HG02798 (cell line): ENCODE data around the gene ZNF664.

Source experiments
- ATAC-seq: cut with Tn5 transposase; IDR thresholded peaks from one replicate; pipeline ENCODE4 v1.9.1; 2021; ENCODE audit warnings: mild to moderate bottlenecking; ENCODE audit not compliant: unreplicated experiment, poor library complexity

ZNF664 gene

GRCh38 chr12:123972457-123973401, at the start of gene ZNF664, which contains the start of gene CCDC92:
TSS of gene ZNF664 (plus strand) at chr12:123973215. CDS start at chr12:124012145, 38,930 bp downstream.
TSS of gene CCDC92 (minus strand) at chr12:123972831. CDS start at chr12:123944305, 28,526 bp downstream.
- peak; percentile 85 for ATAC-seq

- ATAC-seq, result no peak
These were observed 49.1 kb upstream of the ZNF664 start for GRCh38 chr12:123923927-123924326.

GRCh38 chr12:123924539-123924938, 48.5 kb upstream of the ZNF664 start:
- no peak for ATAC-seq

GRCh38 chr12:123928274-123928865, 44.6 kb upstream of the ZNF664 start:
- ATAC-seq, result no peak

GRCh38 chr12:123928897-123929296, 44.1 kb upstream of the ZNF664 start:
- no peak for ATAC-seq

GRCh38 chr12:123929946-123930583, 43.0 kb upstream of the ZNF664 start:
- ATAC-seq, result no peak

- no peak for ATAC-seq
These were observed 41.2 kb upstream of the ZNF664 start for GRCh38 chr12:123931686-123932321.

GRCh38 chr12:123933214-123933613, 39.8 kb upstream of the ZNF664 start:
- no peak for ATAC-seq

- no peak for ATAC-seq
These were observed 38.9 kb upstream of the ZNF664 start for GRCh38 chr12:123934016-123934620.

- no peak for ATAC-seq
These were observed 38.2 kb upstream of the ZNF664 start for GRCh38 chr12:123934829-123935228.

- ATAC-seq, result no peak
These were observed 37.1 kb upstream of the ZNF664 start for GRCh38 chr12:123935956-123936355.

- ATAC-seq, result no peak
These were observed 36.5 kb upstream of the ZNF664 start for GRCh38 chr12:123936471-123936870.

- ATAC-seq, result no peak
These were observed 35.9 kb upstream of the ZNF664 start for GRCh38 chr12:123936956-123937706.

- ATAC-seq, result no peak
These were observed 35.1 kb upstream of the ZNF664 start for GRCh38 chr12:123937707-123938591.

GRCh38 chr12:123938679-123939480, 34.1 kb upstream of the ZNF664 start:
- ATAC-seq, result no peak

- ATAC-seq, result no peak
These were observed 33.0 kb upstream of the ZNF664 start for GRCh38 chr12:123939716-123940626.

GRCh38 chr12:123940627-123940966, 32.4 kb upstream of the ZNF664 start:
- no peak for ATAC-seq
